GM23338 (cell line): Measurements from ENCODE around the gene NNT. TPM values are rescaled to one million over a fixed set of nuclear protein-coding genes. Genes with fewer than 3 reads are reported as not detected.

Experiments
- ATAC-seq: fragments of 200-7000 bp; cut with Tn5 transposase; 3 replicates; pipeline ENCODE4 v1.9.1; 2020
- DNase-seq: peaks from one replicate; pipeline ENCODE4 v3.0.0-alpha.2; 2015; ENCODE audit warnings: low spot score
- H2AFZ ChIP-seq: fragments of 200-600 bp; sonication (generic); 2 replicates; pipeline ENCODE4 v1.8.0; 2016; ENCODE audit warnings: antibody characterized with exemption, mild to moderate bottlenecking, moderate library complexity
- H3F3A ChIP-seq: fragments of 200-600 bp; sonication (generic); replicated peaks from 2 replicates; pipeline ENCODE4 v1.8.0; 2017; ENCODE audit warnings: antibody characterized with exemption, mixed run types, low read depth
- H3K27ac ChIP-seq: fragments of 200-600 bp; sonication (generic); 2 replicates; pipeline ENCODE4 v1.6.1; 2016; ENCODE audit warnings: low read depth
- H3K27me3 ChIP-seq: fragments of 200-600 bp; sonication (generic); 2 replicates; pipeline ENCODE4 v1.8.0; 2016; ENCODE audit warnings: mild to moderate bottlenecking, mixed run types, moderate library complexity; ENCODE audit not compliant: insufficient read depth
- H3K36me3 ChIP-seq: fragments of 200-600 bp; sonication (generic); 2 replicates; pipeline ENCODE4 v1.8.0; 2016; ENCODE audit warnings: mild to moderate bottlenecking; ENCODE audit not compliant: insufficient read depth
- H3K4me1 ChIP-seq: fragments of 200-600 bp; sonication (generic); 2 replicates; pipeline ENCODE4 v1.8.0; 2016; ENCODE audit warnings: mild to moderate bottlenecking, moderate library complexity; ENCODE audit not compliant: insufficient read depth
- H3K4me2 ChIP-seq: fragments of 200-600 bp; sonication (generic); 2 replicates; pipeline ENCODE4 v1.7.1; 2017; ENCODE audit warnings: mixed run types
- H3K4me3 ChIP-seq: fragments of 200-600 bp; sonication (generic); 2 replicates; pipeline ENCODE4 v1.6.1; 2016; ENCODE audit warnings: mixed run types
- H3K79me2 ChIP-seq: fragments of 200-600 bp; sonication (generic); replicated peaks from 2 replicates; pipeline ENCODE4 v1.8.0; 2017; ENCODE audit warnings: mild to moderate bottlenecking; ENCODE audit not compliant: insufficient read depth
- H3K9me2 ChIP-seq: fragments of 200-600 bp; sonication (generic); 2 replicates; pipeline ENCODE4 v1.8.0; 2017; ENCODE audit not compliant: insufficient read depth
- H4K20me1 ChIP-seq: fragments of 200-600 bp; sonication (generic); replicated peaks from 2 replicates; pipeline ENCODE4 v1.8.0; 2017; ENCODE audit warnings: mild to moderate bottlenecking; ENCODE audit not compliant: insufficient read depth
- H3K27ac Mint-ChIP-seq: 2 replicates; pipeline ENCODE4 v1.8.0; 2020; ENCODE audit warnings: inconsistent platforms, mild to moderate bottlenecking, moderate library complexity, mixed read lengths
- H3K27me3 Mint-ChIP-seq: 3 replicates; pipeline ENCODE4 v1.8.0; 2022; ENCODE audit warnings: low read depth, mild to moderate bottlenecking, moderate library complexity, mixed read lengths, inconsistent platforms; ENCODE audit not compliant: insufficient read depth, poor library complexity
- H3K36me3 Mint-ChIP-seq: 3 replicates; pipeline ENCODE4 v1.8.0; 2021; ENCODE audit warnings: low read depth, mild to moderate bottlenecking, inconsistent platforms, moderate library complexity, mixed read lengths
- H3K4me1 Mint-ChIP-seq: 3 replicates; pipeline ENCODE4 v1.8.0; 2020; ENCODE audit warnings: mild to moderate bottlenecking, inconsistent platforms, mixed read lengths
- H3K4me3 Mint-ChIP-seq: 3 replicates; pipeline ENCODE4 v1.8.0; 2021; ENCODE audit warnings: moderate library complexity, mild to moderate bottlenecking, inconsistent platforms, mixed read lengths
- H3K9me3 Mint-ChIP-seq: 3 replicates; pipeline ENCODE4 v1.8.0; 2020; ENCODE audit warnings: moderate library complexity, mild to moderate bottlenecking, inconsistent platforms, mixed read lengths
- CREB1 ChIP-seq: fragments of 250-450 bp; sonication (Bioruptor Pico); IDR thresholded peaks from 2 replicates; pipeline ENCODE4 v1.5.0; 2020; ENCODE audit warnings: low read depth, mild to moderate bottlenecking, moderate library complexity
- EZH2 ChIP-seq: fragments of 200-600 bp; sonication (generic); IDR thresholded peaks from one replicate; pipeline ENCODE4 v1.8.0; 2017; ENCODE audit warnings: antibody characterized with exemption, mild to moderate bottlenecking, low read depth; ENCODE audit not compliant: unreplicated experiment
- EZH2phosphoT487 ChIP-seq: fragments of 200-600 bp; sonication (generic); IDR thresholded peaks from one replicate; pipeline ENCODE4 v1.8.1; 2018; ENCODE audit warnings: antibody characterized with exemption; ENCODE audit not compliant: unreplicated experiment
- JUNB ChIP-seq: IDR thresholded peaks from one replicate; pipeline ENCODE4 v1.6.1; 2016; ENCODE audit warnings: antibody characterized with exemption; ENCODE audit not compliant: unreplicated experiment
- NANOG ChIP-seq: IDR thresholded peaks from 2 replicates; pipeline ENCODE4 v1.6.1; 2016; ENCODE audit warnings: antibody characterized with exemption, borderline replicate concordance
- POLR2AphosphoS5 ChIP-seq: IDR thresholded peaks from 2 replicates; pipeline ENCODE4 v1.6.1; 2016; ENCODE audit warnings: antibody characterized with exemption, low read depth
- STAT1 ChIP-seq: IDR thresholded peaks from one replicate; pipeline ENCODE4 v1.6.1; 2016; ENCODE audit warnings: antibody characterized with exemption; ENCODE audit not compliant: unreplicated experiment
- ZNF114 ChIP-seq: fragments of 250-450 bp; sonication (Bioruptor Pico); IDR thresholded peaks from 2 replicates; pipeline ENCODE4 v1.5.0; 2020; ENCODE audit warnings: mild to moderate bottlenecking, moderate library complexity
- ZNF331 ChIP-seq: fragments of 250-450 bp; sonication (Bioruptor Pico); IDR thresholded peaks from 2 replicates; pipeline ENCODE4 v1.5.0; 2020; ENCODE audit warnings: low read depth, mild to moderate bottlenecking, moderate library complexity
- polyA plus RNA-seq: library from polyadenylated mRNA; unstranded; fragments of >200 nt; fragmentation: Nextera tagmentation; extraction: Ambion mirVana; gene quantifications from 2 replicates; pipeline ENCODE4 v1.2.1, GENCODE V29; 2016
- total RNA-seq: library from RNA; depleted of rRNA; stranded (reverse); fragments of >200 nt; shearing (Covaris generic); gene quantifications from 2 replicates; pipeline ENCODE4 v1.2.3, GENCODE V29; 2014
- TF ChIP-seq, protein P1 (sequence below): IDR thresholded peaks from 2 replicates; pipeline ENCODE4 v1.6.1; 2016; ENCODE audit warnings: antibody characterized with exemption
- TF ChIP-seq, protein P2 (sequence below), 2 experiments: fragments of 200-600 bp in 1 of 2; sonication (generic) in 1 of 2; conservative IDR thresholded peaks; 2 replicates each; pipeline versions ENCODE4 v1.5.1 to v1.6.1; 2016 to 2017; ENCODE audit warnings: antibody characterized with exemption in 2 of 2, low read depth in 2 of 2, mild to moderate bottlenecking in 2 of 2, moderate library complexity in 1 of 2
- TF ChIP-seq, protein P3 (sequence below): fragments of 250-450 bp; sonication (Bioruptor Pico); IDR thresholded peaks from 2 replicates; pipeline ENCODE4 v1.5.0; 2020; ENCODE audit warnings: mild to moderate bottlenecking, moderate library complexity

NNT gene
- total and polyA plus RNA-seq, 2 experiments from 2014 or later, result 10.8 to 15.9 TPM

- Histone ChIP-seq H3K4me3 (no peak overlapping the region), H3K4me2 (no peak overlapping the region), H3K27me3 (no peaks in the 10 kb centered on the region), H3K4me1 (no peaks in the 10 kb centered on the region), H3F3A (no peaks in the 10 kb centered on the region), H4K20me1 (no peaks in the 10 kb centered on the region), H2AFZ (no peak overlapping the region), H3K27ac (no peak overlapping the region), H3K36me3 (no peaks in the 10 kb centered on the region), H3K9me2 (no peaks in the 10 kb centered on the region), H3K79me2 (no peaks in the 10 kb centered on the region)
- Mint-ChIP-seq H3K4me3 (no peak overlapping the region), H3K27me3 (peaks cover 2% of the 10 kb centered on the region), H3K36me3 (peaks cover 18% of the 10 kb centered on the region), H3K4me1 (no peaks in the 10 kb centered on the region), H3K27ac (no peak overlapping the region), H3K9me3 (peaks cover 14% of the 10 kb centered on the region)
- ATAC-seq (no peak), DNase-seq (no peak)
- TF ChIP-seq, protein P1, sequence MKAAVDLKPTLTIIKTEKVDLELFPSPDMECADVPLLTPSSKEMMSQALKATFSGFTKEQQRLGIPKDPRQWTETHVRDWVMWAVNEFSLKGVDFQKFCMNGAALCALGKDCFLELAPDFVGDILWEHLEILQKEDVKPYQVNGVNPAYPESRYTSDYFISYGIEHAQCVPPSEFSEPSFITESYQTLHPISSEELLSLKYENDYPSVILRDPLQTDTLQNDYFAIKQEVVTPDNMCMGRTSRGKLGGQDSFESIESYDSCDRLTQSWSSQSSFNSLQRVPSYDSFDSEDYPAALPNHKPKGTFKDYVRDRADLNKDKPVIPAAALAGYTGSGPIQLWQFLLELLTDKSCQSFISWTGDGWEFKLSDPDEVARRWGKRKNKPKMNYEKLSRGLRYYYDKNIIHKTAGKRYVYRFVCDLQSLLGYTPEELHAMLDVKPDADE, result no peak
- TF ChIP-seq STAT1, result no peak
- TF ChIP-seq, protein P2, sequence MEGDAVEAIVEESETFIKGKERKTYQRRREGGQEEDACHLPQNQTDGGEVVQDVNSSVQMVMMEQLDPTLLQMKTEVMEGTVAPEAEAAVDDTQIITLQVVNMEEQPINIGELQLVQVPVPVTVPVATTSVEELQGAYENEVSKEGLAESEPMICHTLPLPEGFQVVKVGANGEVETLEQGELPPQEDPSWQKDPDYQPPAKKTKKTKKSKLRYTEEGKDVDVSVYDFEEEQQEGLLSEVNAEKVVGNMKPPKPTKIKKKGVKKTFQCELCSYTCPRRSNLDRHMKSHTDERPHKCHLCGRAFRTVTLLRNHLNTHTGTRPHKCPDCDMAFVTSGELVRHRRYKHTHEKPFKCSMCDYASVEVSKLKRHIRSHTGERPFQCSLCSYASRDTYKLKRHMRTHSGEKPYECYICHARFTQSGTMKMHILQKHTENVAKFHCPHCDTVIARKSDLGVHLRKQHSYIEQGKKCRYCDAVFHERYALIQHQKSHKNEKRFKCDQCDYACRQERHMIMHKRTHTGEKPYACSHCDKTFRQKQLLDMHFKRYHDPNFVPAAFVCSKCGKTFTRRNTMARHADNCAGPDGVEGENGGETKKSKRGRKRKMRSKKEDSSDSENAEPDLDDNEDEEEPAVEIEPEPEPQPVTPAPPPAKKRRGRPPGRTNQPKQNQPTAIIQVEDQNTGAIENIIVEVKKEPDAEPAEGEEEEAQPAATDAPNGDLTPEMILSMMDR (conservative IDR thresholded peaks at IDR 0.05; ENCODE audit: low read depth in 2 of 2), result no peak
- TF ChIP-seq, protein P3, sequence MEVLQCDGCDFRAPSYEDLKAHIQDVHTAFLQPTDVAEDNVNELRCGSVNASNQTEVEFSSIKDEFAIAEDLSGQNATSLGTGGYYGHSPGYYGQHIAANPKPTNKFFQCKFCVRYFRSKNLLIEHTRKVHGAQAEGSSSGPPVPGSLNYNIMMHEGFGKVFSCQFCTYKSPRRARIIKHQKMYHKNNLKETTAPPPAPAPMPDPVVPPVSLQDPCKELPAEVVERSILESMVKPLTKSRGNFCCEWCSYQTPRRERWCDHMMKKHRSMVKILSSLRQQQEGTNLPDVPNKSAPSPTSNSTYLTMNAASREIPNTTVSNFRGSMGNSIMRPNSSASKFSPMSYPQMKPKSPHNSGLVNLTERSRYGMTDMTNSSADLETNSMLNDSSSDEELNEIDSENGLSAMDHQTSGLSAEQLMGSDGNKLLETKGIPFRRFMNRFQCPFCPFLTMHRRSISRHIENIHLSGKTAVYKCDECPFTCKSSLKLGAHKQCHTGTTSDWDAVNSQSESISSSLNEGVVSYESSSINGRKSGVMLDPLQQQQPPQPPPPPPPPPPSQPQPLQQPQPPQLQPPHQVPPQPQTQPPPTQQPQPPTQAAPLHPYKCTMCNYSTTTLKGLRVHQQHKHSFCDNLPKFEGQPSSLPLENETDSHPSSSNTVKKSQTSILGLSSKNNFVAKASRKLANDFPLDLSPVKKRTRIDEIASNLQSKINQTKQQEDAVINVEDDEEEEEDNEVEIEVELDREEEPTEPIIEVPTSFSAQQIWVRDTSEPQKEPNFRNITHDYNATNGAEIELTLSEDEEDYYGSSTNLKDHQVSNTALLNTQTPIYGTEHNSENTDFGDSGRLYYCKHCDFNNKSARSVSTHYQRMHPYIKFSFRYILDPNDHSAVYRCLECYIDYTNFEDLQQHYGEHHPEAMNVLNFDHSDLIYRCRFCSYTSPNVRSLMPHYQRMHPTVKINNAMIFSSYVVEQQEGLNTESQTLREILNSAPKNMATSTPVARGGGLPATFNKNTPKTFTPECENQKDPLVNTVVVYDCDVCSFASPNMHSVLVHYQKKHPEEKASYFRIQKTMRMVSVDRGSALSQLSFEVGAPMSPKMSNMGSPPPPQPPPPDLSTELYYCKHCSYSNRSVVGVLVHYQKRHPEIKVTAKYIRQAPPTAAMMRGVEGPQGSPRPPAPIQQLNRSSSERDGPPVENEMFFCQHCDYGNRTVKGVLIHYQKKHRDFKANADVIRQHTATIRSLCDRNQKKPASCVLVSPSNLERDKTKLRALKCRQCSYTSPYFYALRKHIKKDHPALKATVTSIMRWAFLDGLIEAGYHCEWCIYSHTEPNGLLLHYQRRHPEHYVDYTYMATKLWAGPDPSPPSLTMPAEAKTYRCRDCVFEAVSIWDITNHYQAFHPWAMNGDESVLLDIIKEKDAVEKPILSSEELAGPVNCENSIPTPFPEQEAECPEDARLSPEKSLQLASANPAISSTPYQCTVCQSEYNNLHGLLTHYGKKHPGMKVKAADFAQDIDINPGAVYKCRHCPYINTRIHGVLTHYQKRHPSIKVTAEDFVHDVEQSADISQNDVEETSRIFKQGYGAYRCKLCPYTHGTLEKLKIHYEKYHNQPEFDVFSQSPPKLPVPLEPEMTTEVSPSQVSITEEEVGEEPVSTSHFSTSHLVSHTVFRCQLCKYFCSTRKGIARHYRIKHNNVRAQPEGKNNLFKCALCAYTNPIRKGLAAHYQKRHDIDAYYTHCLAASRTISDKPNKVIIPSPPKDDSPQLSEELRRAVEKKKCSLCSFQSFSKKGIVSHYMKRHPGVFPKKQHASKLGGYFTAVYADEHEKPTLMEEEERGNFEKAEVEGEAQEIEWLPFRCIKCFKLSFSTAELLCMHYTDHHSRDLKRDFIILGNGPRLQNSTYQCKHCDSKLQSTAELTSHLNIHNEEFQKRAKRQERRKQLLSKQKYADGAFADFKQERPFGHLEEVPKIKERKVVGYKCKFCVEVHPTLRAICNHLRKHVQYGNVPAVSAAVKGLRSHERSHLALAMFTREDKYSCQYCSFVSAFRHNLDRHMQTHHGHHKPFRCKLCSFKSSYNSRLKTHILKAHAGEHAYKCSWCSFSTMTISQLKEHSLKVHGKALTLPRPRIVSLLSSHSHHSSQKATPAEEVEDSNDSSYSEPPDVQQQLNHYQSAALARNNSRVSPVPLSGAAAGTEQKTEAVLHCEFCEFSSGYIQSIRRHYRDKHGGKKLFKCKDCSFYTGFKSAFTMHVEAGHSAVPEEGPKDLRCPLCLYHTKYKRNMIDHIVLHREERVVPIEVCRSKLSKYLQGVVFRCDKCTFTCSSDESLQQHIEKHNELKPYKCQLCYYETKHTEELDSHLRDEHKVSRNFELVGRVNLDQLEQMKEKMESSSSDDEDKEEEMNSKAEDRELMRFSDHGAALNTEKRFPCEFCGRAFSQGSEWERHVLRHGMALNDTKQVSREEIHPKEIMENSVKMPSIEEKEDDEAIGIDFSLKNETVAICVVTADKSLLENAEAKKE (CRISPR knock-in tag), result no peak
- TF ChIP-seq POLR2AphosphoS5, result no peak
- TF ChIP-seq JUNB, result no peak
- TF ChIP-seq CREB1 (CRISPR knock-in tag), result no peak
- TF ChIP-seq ZNF331 (CRISPR knock-in tag), result no peak
- TF ChIP-seq NANOG, result no peak
- no peak for TF ChIP-seq ZNF114
- no peak for TF ChIP-seq EZH2phosphoT487
- no peak for TF ChIP-seq EZH2
Measured at GRCh38 chr5:43676083-43676840, 73.3 kb downstream of the NNT start.
